BLaER1 (cell line): ENCODE results near the gene GABRR3.

Source experiments
- H3K27ac ChIP-seq: shearing (Covaris generic); formaldehyde crosslinking; 2 replicates; pipeline ENCODE4 v1.8.1; 2022
- H3K27me3 ChIP-seq: shearing (Covaris generic); formaldehyde crosslinking; 2 replicates; pipeline ENCODE4 v1.8.1; 2022
- H3K36me3 ChIP-seq: shearing (Covaris generic); formaldehyde crosslinking; 2 replicates; pipeline ENCODE4 v1.8.1; 2022
- H3K4me1 ChIP-seq: shearing (Covaris generic); formaldehyde crosslinking; 2 replicates; pipeline ENCODE4 v1.8.1; 2022
- H3K4me2 ChIP-seq: shearing (Covaris generic); formaldehyde crosslinking; 2 replicates; pipeline ENCODE4 v1.8.1; 2022
- H3K4me3 ChIP-seq: shearing (Covaris generic); formaldehyde crosslinking; 2 replicates; pipeline ENCODE4 v1.8.1; 2022
- H3K9ac ChIP-seq: shearing (Covaris generic); formaldehyde crosslinking; 2 replicates; pipeline ENCODE4 v1.8.1; 2022
- H3K9me3 ChIP-seq: shearing (Covaris generic); formaldehyde crosslinking; 2 replicates; pipeline ENCODE4 v1.8.1; 2022
- H4K20me1 ChIP-seq: shearing (Covaris generic); formaldehyde crosslinking; 2 replicates; pipeline ENCODE4 v1.8.1; 2022
- Cebpa-rat ChIP-seq: shearing (Covaris generic); IDR thresholded peaks from 2 replicates; pipeline ENCODE4 v1.8.1; 2022

Gene GABRR3

GRCh38 chr3:98039322-98040024, 4.4 kb upstream of the GABRR3 start:
- no peaks in the 10 kb centered on the region for H3K4me1 ChIP-seq
- H3K27ac ChIP-seq = no peak overlapping the region
- H3K27me3 ChIP-seq = no peaks in the 10 kb centered on the region
- H3K4me3 ChIP-seq = peak overlapping the region; percentile 58
- peaks cover 12% of the 10 kb centered on the region for H3K9me3 ChIP-seq
- no peaks in the 10 kb centered on the region for H4K20me1 ChIP-seq
- H3K9ac ChIP-seq = no peak overlapping the region
- no peak for TF ChIP-seq Cebpa-rat
- H3K36me3 ChIP-seq = no peaks in the 10 kb centered on the region
- H3K4me2 ChIP-seq = peak overlapping the region; percentile 60

DNA sequence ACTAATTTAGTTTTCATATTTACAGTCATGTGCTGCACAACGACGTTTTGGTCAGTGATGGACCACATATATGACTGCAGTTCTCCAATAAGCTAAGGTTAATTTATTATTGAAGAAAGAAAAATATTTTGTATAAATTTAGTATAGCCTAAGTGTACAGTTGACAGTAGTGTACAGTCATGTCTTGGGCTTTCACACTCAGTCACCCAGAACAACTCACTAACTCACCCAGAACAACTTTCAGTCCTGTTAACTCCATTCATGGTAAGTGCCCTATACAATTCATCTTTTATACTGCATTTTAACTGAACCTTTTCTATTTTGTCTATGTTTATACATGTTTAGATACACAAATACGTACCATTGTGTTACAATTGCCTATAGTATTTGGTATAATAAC, 3.8 kb upstream of the GABRR3 start:
- Histone ChIP-seq H3K4me3 (no peak overlapping the region), H3K9me3 (peaks cover 12% of the 10 kb centered on the region), H3K27me3 (no peaks in the 10 kb centered on the region), H3K27ac (no peak overlapping the region), H3K36me3 (no peaks in the 10 kb centered on the region), H3K4me2 (peak overlapping the region; percentile 60), H4K20me1 (no peaks in the 10 kb centered on the region), H3K9ac (no peak overlapping the region), H3K4me1 (no peaks in the 10 kb centered on the region)
- no peak for TF ChIP-seq Cebpa-rat

DNA sequence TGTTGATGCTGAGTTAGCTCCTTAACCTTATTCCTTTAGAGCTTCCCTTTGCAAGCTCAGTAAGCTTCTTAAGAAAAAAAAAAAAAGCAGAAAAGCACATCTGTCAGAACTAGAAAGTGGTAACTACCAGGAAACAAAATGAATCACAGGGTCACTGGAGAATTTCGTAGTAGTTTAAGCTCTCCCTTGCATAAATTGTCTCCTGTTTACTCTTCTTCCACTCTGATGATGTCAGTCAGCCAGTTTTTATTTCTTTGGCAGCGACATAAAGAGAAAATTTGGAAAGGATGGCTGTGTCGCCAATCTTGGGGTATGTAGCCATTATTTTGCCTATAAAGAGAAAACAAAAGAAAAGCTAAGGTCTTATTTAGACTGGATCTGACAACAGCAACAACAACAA, 3.2 kb upstream of the GABRR3 start:
- no peaks in the 10 kb centered on the region for H4K20me1 ChIP-seq
- no peaks in the 10 kb centered on the region for H3K4me1 ChIP-seq
- H3K27me3 ChIP-seq = no peaks in the 10 kb centered on the region
- H3K9me3 ChIP-seq = peaks cover 12% of the 10 kb centered on the region
- no peak overlapping the region for H3K27ac ChIP-seq
- TF ChIP-seq Cebpa-rat = no peak
- no peak overlapping the region for H3K4me3 ChIP-seq
- no peaks in the 10 kb centered on the region for H3K36me3 ChIP-seq
- H3K9ac ChIP-seq = no peak overlapping the region
- no peak overlapping the region for H3K4me2 ChIP-seq

DNA sequence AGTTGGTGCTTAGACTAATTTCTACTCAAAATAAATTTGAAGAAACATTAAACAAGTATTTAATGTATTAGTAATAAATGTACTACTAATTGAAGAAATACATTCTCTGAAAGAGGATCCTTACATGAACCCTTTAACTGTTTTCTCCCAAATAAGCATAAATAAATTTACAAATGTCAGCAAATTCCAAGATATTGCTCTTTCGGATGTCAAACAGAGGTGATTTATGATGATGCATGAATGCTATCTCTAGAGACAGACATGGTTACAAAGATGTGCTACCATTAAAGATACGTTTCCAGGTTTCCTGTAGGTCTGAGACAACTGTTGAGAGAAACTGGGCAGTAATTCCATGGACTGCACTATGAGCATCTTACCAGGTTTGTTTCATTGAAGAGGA, 629 bp downstream of the GABRR3 start:
- Histone ChIP-seq H3K4me1 (no peaks in the 10 kb centered on the region), H3K27ac (no peak overlapping the region), H3K27me3 (no peaks in the 10 kb centered on the region), H3K9ac (no peak overlapping the region), H3K4me3 (no peak overlapping the region), H3K36me3 (no peaks in the 10 kb centered on the region), H4K20me1 (no peaks in the 10 kb centered on the region), H3K9me3 (no peaks in the 10 kb centered on the region), H3K4me2 (no peak overlapping the region)
- TF ChIP-seq Cebpa-rat = no peak

- no peak overlapping the region for H3K4me3 ChIP-seq
- H3K9ac ChIP-seq = no peak overlapping the region
- H3K9me3 ChIP-seq = no peaks in the 10 kb centered on the region
- H3K27ac ChIP-seq = no peak overlapping the region
- no peaks in the 10 kb centered on the region for H3K4me1 ChIP-seq
- H3K36me3 ChIP-seq = no peaks in the 10 kb centered on the region
- H3K27me3 ChIP-seq = no peaks in the 10 kb centered on the region
- no peaks in the 10 kb centered on the region for H4K20me1 ChIP-seq
- H3K4me2 ChIP-seq = no peak overlapping the region
- TF ChIP-seq Cebpa-rat = no peak
Observed at GRCh38 chr3:98034036-98034435, 1.1 kb downstream of the GABRR3 start.

- Histone ChIP-seq H3K27me3 (no peaks in the 10 kb centered on the region), H4K20me1 (no peaks in the 10 kb centered on the region), H3K4me3 (no peak overlapping the region), H3K9ac (no peak overlapping the region), H3K4me2 (no peak overlapping the region), H3K27ac (no peak overlapping the region), H3K9me3 (no peaks in the 10 kb centered on the region), H3K4me1 (no peaks in the 10 kb centered on the region), H3K36me3 (no peaks in the 10 kb centered on the region)
- TF ChIP-seq Cebpa-rat = no peak
Observed at GRCh38 chr3:98032904-98033303, 2.2 kb downstream of the GABRR3 start.

DNA sequence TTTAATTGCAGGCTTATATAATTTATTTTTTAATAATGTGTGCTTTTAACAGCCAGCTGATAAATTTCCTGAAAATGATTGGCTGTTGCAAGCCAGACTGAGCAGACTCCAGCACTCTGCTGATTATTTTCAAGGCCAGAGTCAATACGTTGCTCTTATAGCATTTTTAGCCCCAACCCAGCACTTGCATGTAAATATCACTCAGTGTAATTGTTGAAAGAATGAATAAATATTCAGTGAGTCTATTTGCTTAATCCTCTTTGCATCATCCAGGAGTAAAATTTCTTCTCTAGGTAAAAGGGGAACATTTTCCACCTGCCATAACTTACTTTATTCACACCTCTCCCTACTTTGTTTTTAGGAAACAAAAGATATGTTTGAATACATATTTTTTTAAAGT, 2.9 kb downstream of the GABRR3 start:
- Histone ChIP-seq H3K4me2 (no peak overlapping the region), H3K27ac (no peak overlapping the region), H3K27me3 (no peaks in the 10 kb centered on the region), H3K9me3 (no peaks in the 10 kb centered on the region), H3K36me3 (no peaks in the 10 kb centered on the region), H3K4me1 (no peaks in the 10 kb centered on the region), H3K4me3 (no peak overlapping the region), H3K9ac (no peak overlapping the region), H4K20me1 (no peaks in the 10 kb centered on the region)
- no peak for TF ChIP-seq Cebpa-rat

DNA sequence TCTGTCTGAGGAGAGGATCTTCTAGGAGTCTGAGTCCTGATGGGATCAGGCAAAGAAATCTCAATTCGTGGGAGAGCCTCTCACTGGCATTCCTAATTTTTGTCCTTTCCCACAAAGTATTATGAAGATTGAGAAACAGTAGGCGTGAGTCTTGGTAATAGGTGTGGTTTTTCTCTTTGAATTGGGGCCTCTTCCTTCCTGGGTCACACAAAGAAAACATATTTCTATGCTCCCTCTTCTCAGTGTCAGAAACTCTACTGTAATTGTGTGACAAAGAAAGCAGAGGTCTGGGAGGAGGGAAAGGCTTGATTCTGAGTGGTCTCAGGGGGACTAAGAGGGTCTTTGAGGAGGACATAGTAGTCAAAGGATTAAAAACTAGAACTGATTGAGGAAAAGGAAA, 6.0 kb downstream of the GABRR3 start:
- Histone ChIP-seq H3K9ac (no peak overlapping the region), H4K20me1 (no peaks in the 10 kb centered on the region), H3K4me1 (no peaks in the 10 kb centered on the region), H3K4me3 (no peak overlapping the region), H3K27me3 (no peaks in the 10 kb centered on the region), H3K4me2 (no peak overlapping the region), H3K36me3 (no peaks in the 10 kb centered on the region), H3K9me3 (no peaks in the 10 kb centered on the region), H3K27ac (no peak overlapping the region)
- TF ChIP-seq Cebpa-rat = no peak

DNA sequence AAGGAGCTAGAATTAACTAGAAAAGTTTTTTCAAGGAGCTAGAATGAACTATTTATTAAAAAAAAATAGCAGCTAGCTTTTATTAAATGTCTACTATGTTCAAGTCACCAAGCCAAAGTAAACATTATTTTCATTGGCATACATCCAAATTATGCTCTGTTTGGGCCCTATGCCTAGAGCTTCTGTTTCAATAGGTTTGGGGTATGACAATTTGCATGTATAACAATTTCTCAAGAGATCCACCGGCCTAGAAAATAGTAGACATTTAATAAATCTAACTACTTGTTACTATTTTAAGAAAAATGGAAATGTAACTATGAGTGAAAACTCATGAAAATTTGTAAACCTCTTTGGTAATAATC, 8.0 kb downstream of the GABRR3 start:
- no peak overlapping the region for H3K4me2 ChIP-seq
- TF ChIP-seq Cebpa-rat = no peak

DNA sequence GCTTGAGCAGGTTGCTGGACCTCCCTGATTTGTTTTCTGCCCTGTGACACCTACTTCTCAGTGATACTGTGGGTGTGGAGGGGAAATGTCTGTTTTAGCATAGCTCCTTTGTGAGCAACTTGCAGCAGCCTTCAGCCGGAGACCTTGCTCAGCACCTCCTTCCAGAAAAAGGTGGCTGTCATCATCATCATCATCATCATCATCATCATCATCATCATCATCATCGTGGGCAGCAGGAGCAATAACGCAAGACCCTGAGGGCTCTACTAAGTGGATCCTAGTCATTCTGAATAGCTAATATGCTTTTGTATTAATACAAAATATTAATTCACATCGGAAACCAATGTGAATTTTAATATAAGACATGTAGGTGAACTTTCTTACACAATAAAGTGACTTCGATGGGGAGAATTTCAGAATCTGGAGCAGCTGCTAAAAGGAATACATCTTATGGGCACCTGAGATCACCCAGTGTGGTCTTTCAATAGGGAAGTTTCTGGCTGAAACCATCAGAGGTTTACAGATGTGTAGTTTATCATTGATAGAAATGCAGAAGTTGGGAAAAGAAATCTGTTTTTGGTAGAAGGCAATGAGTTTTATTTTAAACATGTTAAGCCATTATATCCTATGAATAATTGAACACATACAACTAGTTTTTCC, 8.6 kb downstream of the GABRR3 start:
- Histone ChIP-seq H3K4me2 (no peak overlapping the region), H3K4me3 (no peak overlapping the region), H3K27me3 (no peaks in the 10 kb centered on the region), H3K9me3 (no peaks in the 10 kb centered on the region), H3K4me1 (no peaks in the 10 kb centered on the region), H3K9ac (no peak overlapping the region), H4K20me1 (no peaks in the 10 kb centered on the region), H3K27ac (no peak overlapping the region), H3K36me3 (no peaks in the 10 kb centered on the region)
- TF ChIP-seq Cebpa-rat = no peak

More for the DNA sequence above, 8.0 kb downstream of the GABRR3 start:
- Histone ChIP-seq H3K9ac (no peak overlapping the region), H3K9me3 (no peaks in the 10 kb centered on the region), H3K36me3 (no peaks in the 10 kb centered on the region), H3K4me1 (no peaks in the 10 kb centered on the region), H3K4me3 (no peak overlapping the region), H3K27ac (no peak overlapping the region), H3K27me3 (no peaks in the 10 kb centered on the region), H4K20me1 (no peaks in the 10 kb centered on the region)
